GM23248 (cell line): ENCODE measurements around the gene TBX3. TPM values are rescaled to one million over a fixed set of nuclear protein-coding genes. Genes with fewer than 3 reads are reported as not detected.

Source experiments
- DNase-seq: peaks from one replicate; pipeline ENCODE4 v3.0.0-alpha.2; 2015
- H2AFZ ChIP-seq: fragments of 200-600 bp; sonication (generic); 2 replicates; pipeline ENCODE4 v1.6.1; 2016; ENCODE audit warnings: antibody characterized with exemption
- H3F3A ChIP-seq: fragments of 200-600 bp; sonication (generic); 2 replicates; pipeline ENCODE4 v1.6.1; 2016; ENCODE audit warnings: mild to moderate bottlenecking, antibody characterized with exemption, mixed run types; ENCODE audit not compliant: insufficient read depth
- H3K27ac ChIP-seq: fragments of 200-600 bp; sonication (generic); 2 replicates; pipeline ENCODE4 v1.5.1; 2016; ENCODE audit warnings: mild to moderate bottlenecking
- H3K27me3 ChIP-seq: fragments of 200-600 bp; sonication (generic); replicated peaks from 2 replicates; pipeline ENCODE4 v1.6.1; 2016; ENCODE audit warnings: mild to moderate bottlenecking; ENCODE audit not compliant: insufficient read depth
- H3K36me3 ChIP-seq: fragments of 200-600 bp; sonication (generic); 2 replicates; pipeline ENCODE4 v1.6.1; 2016; ENCODE audit warnings: low read depth, mild to moderate bottlenecking
- H3K4me1 ChIP-seq: fragments of 200-600 bp; sonication (generic); 2 replicates; pipeline ENCODE4 v1.6.1; 2016; ENCODE audit warnings: mild to moderate bottlenecking; ENCODE audit not compliant: insufficient read depth
- H3K4me2 ChIP-seq: fragments of 200-600 bp; sonication (generic); one replicate; pipeline ENCODE4 v1.6.1; 2016; ENCODE audit warnings: mild to moderate bottlenecking; ENCODE audit not compliant: unreplicated experiment
- H3K4me3 ChIP-seq: fragments of 200-600 bp; sonication (generic); 2 replicates; pipeline ENCODE4 v1.5.1; 2016; ENCODE audit warnings: mild to moderate bottlenecking
- H3K79me2 ChIP-seq: fragments of 200-600 bp; sonication (generic); 2 replicates; pipeline ENCODE4 v1.6.1; 2016; ENCODE audit warnings: mild to moderate bottlenecking; ENCODE audit not compliant: insufficient read depth
- H3K9ac ChIP-seq: fragments of 200-600 bp; sonication (generic); 2 replicates; pipeline ENCODE4 v1.6.1; 2016; ENCODE audit warnings: mild to moderate bottlenecking
- H3K9me2 ChIP-seq: fragments of 200-600 bp; sonication (generic); 2 replicates; pipeline ENCODE4 v1.6.1; 2016; ENCODE audit warnings: mixed run types, mild to moderate bottlenecking, moderate library complexity; ENCODE audit not compliant: insufficient read depth
- H3K9me3 ChIP-seq: fragments of 200-600 bp; sonication (generic); one replicate; pipeline ENCODE4 v1.6.1; 2017; ENCODE audit warnings: low read depth
- H4K20me1 ChIP-seq: fragments of 200-600 bp; sonication (generic); 2 replicates; pipeline ENCODE4 v1.6.0; 2016; ENCODE audit not compliant: insufficient read depth
- EZH2 ChIP-seq: fragments of 200-600 bp; sonication (generic); IDR thresholded peaks from 2 replicates; pipeline ENCODE4 v1.6.1; 2018; ENCODE audit warnings: antibody characterized with exemption, mild to moderate bottlenecking; ENCODE audit not compliant: insufficient read depth, poor library complexity, severe bottlenecking
- EZH2phosphoT487 ChIP-seq: fragments of 200-600 bp; sonication (generic); IDR thresholded peaks from 2 replicates; pipeline ENCODE4 v1.6.1; 2018; ENCODE audit warnings: antibody characterized with exemption, moderate library complexity, mild to moderate bottlenecking, low read depth; ENCODE audit not compliant: insufficient read depth
- WGBS, 2 experiments: methylation state at CpG; one replicate each; pipeline ENCODE4 v1.1.6; 2015 to 2017; ENCODE audit warnings: low lambda C conversion rate in 2 of 2, low coverage in 1 of 2; ENCODE audit errors: missing lambda C conversion rate in 2 of 2; 5-methylcytosine and 5-hydroxymethylcytosine counted together
- in situ Hi-C: fragments of 300-500 bp; cut with MboI; formaldehyde crosslinking; loops from 2 replicates; pipeline ENCODE4 v1.15.0; 2020
- polyA plus RNA-seq: library from polyadenylated mRNA; unstranded; fragments of >200 nt; fragmentation: Nextera tagmentation; extraction: Ambion mirVana; gene quantifications from 2 replicates; pipeline ENCODE4 v1.2.1, GENCODE V29; 2016
- total RNA-seq: library from RNA; depleted of rRNA; stranded (reverse); fragments of >200 nt; shearing (Covaris generic); gene quantifications from 2 replicates; pipeline ENCODE4 v1.2.3, GENCODE V29; 2014

The TBX3 gene
- total and polyA plus RNA-seq, 2 experiments from 2014 or later: 25.1 to 29.2 TPM

- no peaks in the 10 kb centered on the region for H3K9me2 ChIP-seq
- H3K27ac ChIP-seq: peak overlapping the region; percentile 96
- peaks cover 15% of the 10 kb centered on the region; the same call in 1 of the 2 replicates for H3K36me3 ChIP-seq
- H3F3A ChIP-seq: peaks cover 44% of the 10 kb centered on the region
- H3K9me3 ChIP-seq: no peaks in the 10 kb centered on the region
- no peaks in the 10 kb centered on the region for H3K27me3 ChIP-seq
- peaks cover 49% of the 10 kb centered on the region for H3K79me2 ChIP-seq
- peak overlapping the region; percentile 76 for H2AFZ ChIP-seq
- in situ Hi-C loops: loop anchor here (5.0 to 10.0 kb wide), 3 partner anchors 485 to 1245 kb away; no protein-coding TSS in a partner anchor
- TF ChIP-seq EZH2: no peak
- no peak for TF ChIP-seq EZH2phosphoT487
- H3K4me2 ChIP-seq: peak overlapping the region; percentile 91
- H4K20me1 ChIP-seq: no peaks in the 10 kb centered on the region
- 1 to 2% methylated on average over 33 of the region's 33 CpGs for WGBS, 2 experiments
- H3K4me1 ChIP-seq: peaks cover 34% of the 10 kb centered on the region
- H3K4me3 ChIP-seq: peak overlapping the region; percentile 71
- DNase-seq: peak; percentile 89
- peak overlapping the region; percentile 89 for H3K9ac ChIP-seq
Measured at GRCh38 chr12:114669401-114670290, 14.3 kb downstream of the TBX3 start.

- peak overlapping the region; percentile 91 for H3K4me2 ChIP-seq
- peak; percentile 40 for DNase-seq
- H3K4me1 ChIP-seq: peaks cover 32% of the 10 kb centered on the region
- no peaks in the 10 kb centered on the region for H3K27me3 ChIP-seq
- H3K9me3 ChIP-seq: no peaks in the 10 kb centered on the region
- 5 to 6% methylated on average over 16 to 19 of the region's 20 CpGs for WGBS, 2 experiments
- peak overlapping the region; percentile 89 for H3K9ac ChIP-seq
- TF ChIP-seq EZH2phosphoT487 (no peak), EZH2 (no peak)
- H3K79me2 ChIP-seq: peaks cover 41% of the 10 kb centered on the region
- H3K27ac ChIP-seq: peak overlapping the region; percentile 96
- no peaks in the 10 kb centered on the region for H4K20me1 ChIP-seq
- peaks cover 12% of the 10 kb centered on the region; the same call in 1 of the 2 replicates for H3K36me3 ChIP-seq
- peaks cover 43% of the 10 kb centered on the region for H3F3A ChIP-seq
- H3K4me3 ChIP-seq: peak overlapping the region; percentile 71
- peak overlapping the region; percentile 78 for H2AFZ ChIP-seq
- H3K9me2 ChIP-seq: no peaks in the 10 kb centered on the region
- in situ Hi-C loops: loop anchor here (5.0 to 10.0 kb wide), 2 partner anchors 1093 to 1246 kb away; no protein-coding TSS in a partner anchor
Measured at GRCh38 chr12:114668886-114669288, 15.1 kb downstream of the TBX3 start.

GRCh38 chr12:114668151-114668885 is 15.7 kb downstream of the TBX3 start:
- 0 to 1% methylated on average over 14 to 46 of the region's 46 CpGs for WGBS, 2 experiments
- no peaks in the 10 kb centered on the region for H3K27me3 ChIP-seq
- H3K4me1 ChIP-seq: peaks cover 26% of the 10 kb centered on the region
- no peaks in the 10 kb centered on the region for H3K9me2 ChIP-seq
- peaks cover 35% of the 10 kb centered on the region for H3K79me2 ChIP-seq
- in situ Hi-C loops: loop anchor here (5.0 to 10.0 kb wide), 2 partner anchors 1094 to 1246 kb away; no protein-coding TSS in a partner anchor
- H3K9me3 ChIP-seq: no peaks in the 10 kb centered on the region
- peak overlapping the region; percentile 91 for H3K4me2 ChIP-seq
- peak; percentile 96 for DNase-seq
- peak overlapping the region; percentile 78 for H2AFZ ChIP-seq
- peak overlapping the region; percentile 71 for H3K4me3 ChIP-seq
- H3K27ac ChIP-seq: peak overlapping the region; percentile 96
- peaks cover 38% of the 10 kb centered on the region for H3F3A ChIP-seq
- peak overlapping the region; percentile 89 for H3K9ac ChIP-seq
- no peaks in the 10 kb centered on the region for H4K20me1 ChIP-seq
- no peak for TF ChIP-seq EZH2phosphoT487
- peaks cover 8% of the 10 kb centered on the region; the same call in 1 of the 2 replicates for H3K36me3 ChIP-seq

GRCh38 chr12:114667669-114668150 is 16.3 kb downstream of the TBX3 start:
- 63 to 68% methylated on average over 15 to 16 of the region's 16 CpGs for WGBS, 2 experiments
- H3K4me2 ChIP-seq: peak overlapping the region; percentile 84
- H3K9me3 ChIP-seq: no peaks in the 10 kb centered on the region
- DNase-seq: no peak
- H3K27ac ChIP-seq: peak overlapping the region; percentile 96
- in situ Hi-C loops: loop anchor here (5.0 to 10.0 kb wide), 2 partner anchors 1095 to 1247 kb away; no protein-coding TSS in a partner anchor
- peak overlapping the region; percentile 71 for H3K4me3 ChIP-seq
- peaks cover 20% of the 10 kb centered on the region for H3K4me1 ChIP-seq
- H4K20me1 ChIP-seq: no peaks in the 10 kb centered on the region
- peaks cover 8% of the 10 kb centered on the region; the same call in 1 of the 2 replicates for H3K36me3 ChIP-seq
- peak overlapping the region; percentile 89 for H3K9ac ChIP-seq
- H2AFZ ChIP-seq: peak overlapping the region; percentile 78
- peaks cover 32% of the 10 kb centered on the region for H3F3A ChIP-seq
- no peak for TF ChIP-seq EZH2phosphoT487
- TF ChIP-seq EZH2: no peak
- H3K9me2 ChIP-seq: no peaks in the 10 kb centered on the region
- no peaks in the 10 kb centered on the region for H3K27me3 ChIP-seq
- peaks cover 29% of the 10 kb centered on the region for H3K79me2 ChIP-seq
